SH-SY5Y (cell line): ENCODE measurements around the gene TPCN1.

Experiments
- GATA2 ChIP-seq: IDR thresholded peaks from 2 replicates; pipeline ENCODE4 v1.6.1; 2011; ENCODE audit warnings: mild to moderate bottlenecking, low read depth, low read length
- GATA3 ChIP-seq: IDR thresholded peaks from 2 replicates; pipeline ENCODE4 v1.6.1; 2011; ENCODE audit warnings: low read depth, mild to moderate bottlenecking, low read length, moderate library complexity

- TF ChIP-seq GATA3: no peak
- no peak for TF ChIP-seq GATA2
These were observed 12.7 kb downstream of the TPCN1 start for GRCh38 chr12:113233967-113234366.
